Stimulated activated effector memory CD8-positive, alpha-beta T cell treated with anti-CD3 and anti-CD28 coated beads, Interleukin-12 subunit alpha, Interleukin-12 subunit beta, amount 100 ng/mL, for 72 hours (primary cell): Measurements from ENCODE around the gene DACH1.

Experiments used
- ATAC-seq: fragments of 150-1000 bp; cut with Tn5 transposase; 2 replicates; pipeline ENCODE4 v1.10.0; 2021
- DNase-seq, 2 donors: peaks; one replicate each; pipeline ENCODE4 v3.0.0; 2021 to 2022; ENCODE audit warnings: low spot score in 2 of 2
- H3K27ac Mint-ChIP-seq: one replicate; pipeline ENCODE4 v1.8.0; 2022; ENCODE audit warnings: mild to moderate bottlenecking, mixed read lengths
- H3K36me3 Mint-ChIP-seq: one replicate; pipeline ENCODE4 v1.8.0; 2022; ENCODE audit warnings: mild to moderate bottlenecking, mixed read lengths
- H3K4me1 Mint-ChIP-seq: one replicate; pipeline ENCODE4 v1.8.0; 2022; ENCODE audit warnings: mixed read lengths
- H3K4me3 Mint-ChIP-seq: one replicate; pipeline ENCODE4 v1.8.0; 2022; ENCODE audit warnings: mild to moderate bottlenecking, mixed read lengths
- H3K9me3 Mint-ChIP-seq: one replicate; pipeline ENCODE4 v1.8.0; 2022; ENCODE audit warnings: mixed read lengths

Gene DACH1

GRCh38 chr13:71412231-71412630 lies 454.8 kb downstream of the DACH1 start:
- no peak for ATAC-seq
- no peaks in the 10 kb centered on the region for H3K36me3 Mint-ChIP-seq
- peaks cover 16% of the 10 kb centered on the region for H3K9me3 Mint-ChIP-seq
- H3K4me3 Mint-ChIP-seq: no peak overlapping the region
- no peaks in the 10 kb centered on the region for H3K4me1 Mint-ChIP-seq
- DNase-seq: no peak
- no peak overlapping the region for H3K27ac Mint-ChIP-seq

DNA sequence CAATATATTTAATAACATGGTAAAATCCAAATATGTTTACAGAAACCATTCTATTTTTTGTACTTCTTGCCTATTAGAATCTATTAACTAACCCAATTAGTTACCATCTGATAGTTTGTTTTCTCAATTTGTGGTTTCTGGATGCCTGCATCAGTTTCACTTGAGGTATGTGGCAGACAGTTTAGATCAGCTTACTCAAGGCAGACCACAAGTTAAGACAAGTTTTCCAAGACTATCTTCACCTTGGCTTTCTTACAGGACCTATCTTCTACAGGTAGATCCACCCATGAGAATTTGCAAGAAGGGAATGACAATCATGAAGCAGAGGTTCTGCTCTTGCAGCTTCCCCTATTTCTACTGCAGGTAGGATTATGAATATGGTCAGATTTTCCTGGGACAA lies 458.6 kb downstream of the DACH1 start:
- peaks cover 19% of the 10 kb centered on the region for H3K9me3 Mint-ChIP-seq
- ATAC-seq (no peak), DNase-seq (no peak)
- H3K4me1 Mint-ChIP-seq: no peaks in the 10 kb centered on the region
- no peak overlapping the region for H3K4me3 Mint-ChIP-seq
- no peak overlapping the region for H3K27ac Mint-ChIP-seq
- no peaks in the 10 kb centered on the region for H3K36me3 Mint-ChIP-seq

- Mint-ChIP-seq H3K4me3 (no peak overlapping the region), H3K9me3 (peaks cover 7% of the 10 kb centered on the region), H3K27ac (no peak overlapping the region)
These were observed 467.3 kb downstream of the DACH1 start for GRCh38 chr13:71399631-71400215.

GRCh38 chr13:71396149-71396548 lies 470.9 kb downstream of the DACH1 start:
- peaks cover 10% of the 10 kb centered on the region for H3K9me3 Mint-ChIP-seq
- ATAC-seq (no peak), DNase-seq (no peak)
- H3K4me1 Mint-ChIP-seq: no peaks in the 10 kb centered on the region
- H3K36me3 Mint-ChIP-seq: no peaks in the 10 kb centered on the region
- no peak overlapping the region for H3K27ac Mint-ChIP-seq
- no peak overlapping the region for H3K4me3 Mint-ChIP-seq

More at GRCh38 chr13:71399631-71400215, 467.3 kb downstream of the DACH1 start:
- Mint-ChIP-seq H3K36me3 (no peaks in the 10 kb centered on the region), H3K4me1 (no peaks in the 10 kb centered on the region)
- DNase-seq: no peak
- ATAC-seq: no peak

DNA sequence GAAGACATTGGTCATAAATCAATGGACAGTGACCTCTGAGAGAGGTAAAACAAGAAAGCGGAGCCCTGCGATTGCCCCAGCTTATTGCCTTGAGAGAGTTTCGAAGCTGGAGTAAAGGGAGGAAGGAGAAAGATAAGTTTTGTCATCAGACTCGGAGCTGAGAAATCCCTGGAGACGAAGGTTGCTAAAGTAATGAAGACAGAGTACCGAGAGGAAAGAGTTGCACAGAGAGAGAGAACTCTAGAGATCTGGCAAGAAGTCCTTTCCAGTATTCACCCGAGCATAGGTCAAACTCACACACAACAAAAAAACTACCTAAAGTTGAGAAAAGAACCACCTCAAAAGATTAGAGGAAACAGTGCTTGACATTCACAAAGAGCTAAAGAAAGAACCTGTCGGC lies 472.0 kb downstream of the DACH1 start:
- peaks cover 10% of the 10 kb centered on the region for H3K9me3 Mint-ChIP-seq
- no peaks in the 10 kb centered on the region for H3K36me3 Mint-ChIP-seq
- H3K4me1 Mint-ChIP-seq: no peaks in the 10 kb centered on the region
- no peak overlapping the region for H3K27ac Mint-ChIP-seq
- ATAC-seq (no peak), DNase-seq (no peak)
- H3K4me3 Mint-ChIP-seq: no peak overlapping the region

- H3K36me3 Mint-ChIP-seq: no peaks in the 10 kb centered on the region
- peaks cover 10% of the 10 kb centered on the region for H3K9me3 Mint-ChIP-seq
- no peak overlapping the region for H3K27ac Mint-ChIP-seq
- H3K4me3 Mint-ChIP-seq: no peak overlapping the region
- DNase-seq (no peak), ATAC-seq (no peak)
- H3K4me1 Mint-ChIP-seq: no peaks in the 10 kb centered on the region
These were observed 472.8 kb downstream of the DACH1 start for GRCh38 chr13:71394176-71394575.
